HepG2 (cell line): ENCODE measurements around the gene ESRRB. TPM values are rescaled to one million over a fixed set of nuclear protein-coding genes. Genes with fewer than 3 reads are reported as not detected.

Experiments used
- ATAC-seq: fragments of 200-7000 bp; cut with Tn5 transposase; 3 replicates; pipeline ENCODE4 v1.9.1; 2020; ENCODE audit warnings: mild to moderate bottlenecking, moderate library complexity
- BruUV-seq: library from RNA; stranded (reverse); fragments of 400-500 nt; replicated peaks from 2 replicates; lab custom pipeline; 2021; lab: Mats Ljungman, UMichigan
- CTCF ChIA-PET: fragments of 300-600 bp; formaldehyde crosslinking; extraction: SDS; loops from one replicate; lab custom pipeline; 2021; ENCODE audit warnings: low total read pairs, inconsistent platforms, low intra/inter-chr PET ratio; lab: Yijun Ruan, JAX
- POLR2A ChIA-PET: fragments of 350-600 bp; sonication (Branson Sonifier 250); formaldehyde crosslinking; loops from one replicate; lab custom pipeline; 2020; ENCODE audit warnings: antibody characterized with exemption, inconsistent platforms; lab: Yijun Ruan, JAX
- DNase-seq: peaks from one replicate; pipeline ENCODE4 v3.0.0-alpha.2; 2015; ENCODE audit warnings: low spot score
- FAIRE-seq: peaks from 3 replicates; lab custom pipeline; 2011; peaks lifted over from hg19 to GRCh38; lab: Jason Lieb, UNC
- H2AFZ ChIP-seq: one replicate; pipeline ENCODE4 v1.6.1; 2011; ENCODE audit warnings: low read length, inconsistent platforms
- H3K27ac ChIP-seq: fragments of 300-600 bp; 3 replicates; pipeline ENCODE4 v1.8.0; 2011; ENCODE audit warnings: mixed run types, mild to moderate bottlenecking, mixed read lengths, low read length, inconsistent platforms; ENCODE audit not compliant: insufficient read depth; ENCODE audit errors: extremely low read length
- H3K27me3 ChIP-seq, 2 experiments: fragments of 200-600 bp in 1 of 2; 2 replicates in 1 of 2; 3 replicates in 1 of 2; pipeline versions ENCODE4 v1.6.0 to v1.8.0; 2011; ENCODE audit warnings: low read length in 2 of 2, mild to moderate bottlenecking in 2 of 2, moderate library complexity in 2 of 2, inconsistent platforms in 1 of 2; ENCODE audit not compliant: insufficient read depth in 2 of 2, control insufficient read depth in 1 of 2
- H3K36me3 ChIP-seq, 2 experiments: fragments of 200-600 bp in 1 of 2; replicated peaks in 1 of 2; 2 replicates in 1 of 2; 3 replicates in 1 of 2; pipeline versions ENCODE4 v1.5.1 to v1.8.0; 2011; ENCODE audit warnings: low read length in 2 of 2, inconsistent platforms in 1 of 2; ENCODE audit not compliant: insufficient read depth in 2 of 2, control insufficient read depth in 1 of 2
- H3K4me1 ChIP-seq: 2 replicates; pipeline ENCODE4 v1.5.1; 2012; ENCODE audit warnings: low read length, inconsistent platforms; ENCODE audit not compliant: insufficient read depth
- H3K4me2 ChIP-seq: 2 replicates; pipeline ENCODE4 v1.6.0; 2011; ENCODE audit warnings: low read depth, low read length, inconsistent platforms
- H3K4me3 ChIP-seq, 3 experiments: fragments of 200-600 bp in 1 of 3; sonication (generic), shearing (Covaris generic) in 1 of 3; replicated peaks in 1 of 3; 2 replicates each; pipeline ENCODE4 v1.5.1; 2011 to 2016; ENCODE audit warnings: low read length in 3 of 3, inconsistent platforms in 2 of 3, low read depth in 2 of 3, mild to moderate bottlenecking in 2 of 3, control low read depth in 1 of 3, mixed read lengths in 1 of 3; ENCODE audit not compliant: insufficient read depth in 1 of 3
- H3K79me2 ChIP-seq: one replicate; pipeline ENCODE4 v1.6.1; 2011; ENCODE audit warnings: low read length, inconsistent platforms; ENCODE audit not compliant: insufficient read depth
- H3K9ac ChIP-seq: 2 replicates; pipeline ENCODE4 v1.6.0; 2011; ENCODE audit warnings: mild to moderate bottlenecking, low read depth, low read length, inconsistent platforms; ENCODE audit not compliant: insufficient read depth
- H3K9me3 ChIP-seq: 2 replicates; pipeline ENCODE4 v1.5.1; 2012; ENCODE audit warnings: mild to moderate bottlenecking, low read length
- H4K20me1 ChIP-seq: 2 replicates; pipeline ENCODE4 v1.6.0; 2011; ENCODE audit warnings: inconsistent platforms, mild to moderate bottlenecking, low read length, moderate library complexity; ENCODE audit not compliant: insufficient read depth
- ATF5 ChIP-seq: sonication (generic); formaldehyde crosslinking; IDR thresholded peaks from 2 replicates; pipeline ENCODE4 v1.4.0; 2020; ENCODE audit warnings: mild to moderate bottlenecking, low read depth, missing genetic modification reagents
- DZIP1 ChIP-seq: sonication (generic); formaldehyde crosslinking; IDR thresholded peaks from 2 replicates; pipeline ENCODE4 v1.5.0; 2020; ENCODE audit warnings: mild to moderate bottlenecking, missing genetic modification reagents
- IRF2 ChIP-seq: IDR thresholded peaks from 2 replicates; pipeline ENCODE4 v1.6.1; 2018; ENCODE audit warnings: missing genetic modification reagents, missing compliant biosample characterization
- NFIB ChIP-seq: sonication (generic); formaldehyde crosslinking; IDR thresholded peaks from 2 replicates; pipeline ENCODE4 v1.9.0; 2021; ENCODE audit warnings: missing genetic modification reagents, mild to moderate bottlenecking, borderline replicate concordance
- SNAPC4 ChIP-seq: sonication (generic); formaldehyde crosslinking; IDR thresholded peaks from 2 replicates; pipeline ENCODE4 v1.4.0; 2020; ENCODE audit warnings: mild to moderate bottlenecking, missing genetic modification reagents
- ZNF431 ChIP-seq: sonication (generic); formaldehyde crosslinking; IDR thresholded peaks from 2 replicates; pipeline ENCODE4 v1.9.0; 2022; ENCODE audit warnings: missing genetic modification reagents, low read depth, mild to moderate bottlenecking, borderline replicate concordance
- ZNF558 ChIP-seq: sonication (generic); formaldehyde crosslinking; IDR thresholded peaks from 2 replicates; pipeline ENCODE4 v1.9.0; 2022; ENCODE audit warnings: mild to moderate bottlenecking, missing genetic modification reagents, borderline replicate concordance
- ZNF768 ChIP-seq: sonication (generic); formaldehyde crosslinking; IDR thresholded peaks from 2 replicates; pipeline ENCODE4 v1.4.0; 2020; ENCODE audit warnings: missing genetic modification reagents
- WGBS: methylation state at CpG from one replicate; pipeline ENCODE4 v1.1.6; 2017; ENCODE audit warnings: low lambda C conversion rate; 5-methylcytosine and 5-hydroxymethylcytosine counted together
- in situ Hi-C: cut with HindIII; loops from 2 replicates; pipeline ENCODE4 v1.10.0; 2017; ENCODE audit warnings: low pct_unique_long_range_greater_than_20kb; ENCODE audit not compliant: extremely low pct_ligation_motif_present
- intact Hi-C: fragments of 100-400 bp; cut with micrococcal nuclease; formaldehyde crosslinking; loops from one replicate; pipeline ENCODE4 v1.10.0; 2022; ENCODE audit not compliant: unreplicated experiment
- polyA plus RNA-seq, 8 experiments: library from polyadenylated mRNA; depleted of rRNA in 3 of 8; stranded (reverse) in 7 of 8; unstranded in 1 of 8; fragments of >200 nt; fragmentation: Illumina TruSeq in 4 of 8; extraction: Trizol in 4 of 8; gene quantifications; 2 replicates each; pipeline versions ENCODE4 v1.2.1 to v1.2.3, GENCODE V29; 2011 to 2016; ENCODE audit warnings: low read depth in 4 of 8, missing spikeins in 1 of 8, mixed read lengths in 1 of 8; ENCODE audit not compliant: insufficient read depth in 1 of 8
- total RNA-seq, 5 experiments: library from RNA; depleted of rRNA; stranded (reverse); fragments of >200 nt; fragmentation: Illumina TruSeq; extraction: Trizol; gene quantifications; 2 replicates each; pipeline ENCODE4 v1.2.3, GENCODE V29; 2016; ENCODE audit warnings: low read depth in 1 of 5

Gene ESRRB
- total and polyA plus RNA-seq, 2 of the 13 experiments (the other 11 are each of a cell fraction or from before 2014, with no cell fraction given) = 0.04 to 0.33 TPM

- BruUV-seq = no TSS peak
- H4K20me1 ChIP-seq = no peaks in the 10 kb centered on the region
- intact Hi-C loops = no loop called here
- no peak for FAIRE-seq
- no peak for TF ChIP-seq NFIB (CRISPR knock-in tag)
- no peak for TF ChIP-seq ZNF431 (CRISPR knock-in tag)
- peak; percentile 66; the same call in 1 of the 2 replicates for TF ChIP-seq ZNF768 (CRISPR knock-in tag)
- TF ChIP-seq, all 625 proteins: peak for 1
- ChIA-PET CTCF (no interaction called here), POLR2A (no interaction called here)
- in situ Hi-C loops = no loop called here
- H3K9me3 ChIP-seq = no peaks in the 10 kb centered on the region
- no peak overlapping the region for H3K4me3 ChIP-seq
- no peak for DNase-seq
- H3K4me2 ChIP-seq = no peak overlapping the region
- H3K9ac ChIP-seq = no peak overlapping the region
- ATAC-seq = peak; percentile 54
- H3K36me3 ChIP-seq = no peaks in the 10 kb centered on the region
- no peaks in the 10 kb centered on the region for H3K79me2 ChIP-seq
- WGBS = 49% methylated on average over 9 of the region's 17 CpGs
- H2AFZ ChIP-seq = no peak overlapping the region
- H3K27me3 ChIP-seq = peaks cover 0 to 9% of the 10 kb centered on the region in 2 experiments; a peak in 3 of 5 replicates
- H3K4me1 ChIP-seq = no peaks in the 10 kb centered on the region
- H3K27ac ChIP-seq = no peak overlapping the region
Measured at GRCh38 chr14:76473481-76474263, 97.7 kb downstream of the ESRRB start.

- Histone ChIP-seq H2AFZ (no peak overlapping the region), H3K27me3 (peaks cover 0 to 3% of the 10 kb centered on the region in 2 experiments; a peak in 2 of 5 replicates), H3K4me3 (no peak overlapping the region), H3K4me1 (no peaks in the 10 kb centered on the region), H4K20me1 (no peaks in the 10 kb centered on the region), H3K4me2 (no peak overlapping the region), H3K9me3 (no peaks in the 10 kb centered on the region), H3K36me3 (no peaks in the 10 kb centered on the region), H3K27ac (no peak overlapping the region), H3K79me2 (no peaks in the 10 kb centered on the region), H3K9ac (no peak overlapping the region)
- no peak for FAIRE-seq
- no peak for ATAC-seq
- POLR2A ChIA-PET = no interaction called here
- DNase-seq = no peak
- WGBS = 0% methylated on average over 1 of the region's 1 CpG
- TF ChIP-seq ATF5 (CRISPR knock-in tag) (no peak), IRF2 (no peak), SNAPC4 (CRISPR knock-in tag) (no peak), DZIP1 (CRISPR knock-in tag) (no peak), ZNF558 (no peak)
- CTCF ChIA-PET = no interaction called here
- BruUV-seq = no TSS peak
- intact Hi-C loops = no loop called here
- in situ Hi-C loops = no loop called here
Measured at GRCh38 chr14:76480426-76480825, 104.5 kb downstream of the ESRRB start.
